Esophagus squamous epithelium (tissue), 4 donors: Measurements from ENCODE around the gene CDIP1.

Experiments
- CTCF ChIP-seq, 6 experiments: fragments of 450-650 bp in 4 of 6; fragments of 200-600 bp in 2 of 6; sonication (generic) in 2 of 6; IDR thresholded peaks; one replicate each; pipeline ENCODE4 v1.5.1; 2016 to 2019; ENCODE audit warnings: antibody characterized with exemption in 6 of 6, mild to moderate bottlenecking in 4 of 6, moderate library complexity in 4 of 6
- POLR2A ChIP-seq, 4 donors: fragments of 450-650 bp; IDR thresholded peaks; one replicate each; pipeline ENCODE4 v1.6.1; 2017; ENCODE audit warnings: antibody characterized with exemption in 4 of 4, mild to moderate bottlenecking in 4 of 4, moderate library complexity in 3 of 4

GRCh38 chr16:4566144-4566543, 27.6 kb upstream of the CDIP1 start:
- TF ChIP-seq CTCF (IDR thresholded peaks at IDR 0.05), result no peak
- no peak for TF ChIP-seq POLR2A (IDR thresholded peaks at IDR 0.05)
